CD14-positive monocyte (primary cell): ENCODE measurements around the gene ME3. TPM values are rescaled to one million over a fixed set of nuclear protein-coding genes. Genes with fewer than 3 reads are reported as not detected.

Experiments used
- DNase-seq, 3 donors: peaks; one replicate each; pipeline ENCODE4 v3.0.0-alpha.2; 2011 to 2022
- H2AFZ ChIP-seq: 2 replicates; pipeline ENCODE4 v1.6.0; 2012; ENCODE audit warnings: mild to moderate bottlenecking, low read depth, low read length, inconsistent platforms; ENCODE audit not compliant: insufficient read depth, poor library complexity, severe bottlenecking
- H3K27ac ChIP-seq, 2 donors: 1 replicate in 1 of 2; 2 replicates in 1 of 2; pipeline ENCODE4 v1.5.1; 2012 to 2013; ENCODE audit warnings: low read length in 2 of 2, control low read depth in 1 of 2, inconsistent platforms in 1 of 2, low read depth in 1 of 2, mild to moderate bottlenecking in 1 of 2
- H3K27me3 ChIP-seq, 2 donors: one replicate each; pipeline versions ENCODE4 v1.6.0 to v1.6.1; 2011 to 2013; ENCODE audit warnings: low read length in 2 of 2; ENCODE audit not compliant: control insufficient read depth in 2 of 2, insufficient read depth in 2 of 2
- H3K36me3 ChIP-seq, 2 donors: replicated peaks in 1 of 2; 1 replicate in 1 of 2; 2 replicates in 1 of 2; pipeline versions ENCODE4 v1.5.1 to v1.6.1; 2012 to 2013; ENCODE audit warnings: low read length in 2 of 2, control low read depth in 1 of 2, inconsistent platforms in 1 of 2, mild to moderate bottlenecking in 1 of 2; ENCODE audit not compliant: insufficient read depth in 2 of 2, control insufficient read depth in 1 of 2
- H3K4me1 ChIP-seq, 2 donors: 1 replicate in 1 of 2; 2 replicates in 1 of 2; pipeline versions ENCODE4 v1.5.1 to v1.6.1; 2012 to 2013; ENCODE audit warnings: low read length in 2 of 2, control low read depth in 1 of 2, inconsistent platforms in 1 of 2, mild to moderate bottlenecking in 1 of 2, moderate library complexity in 1 of 2; ENCODE audit not compliant: insufficient read depth in 2 of 2, control insufficient read depth in 1 of 2
- H3K4me2 ChIP-seq: replicated peaks from 2 replicates; pipeline ENCODE3; 2012; ENCODE audit warnings: low read length, moderate library complexity, mild to moderate bottlenecking; ENCODE audit not compliant: poor library complexity, severe bottlenecking; ENCODE audit errors: extremely low read depth
- H3K4me3 ChIP-seq, 3 experiments: fragments of 200-600 bp in 1 of 3; sonication (generic) in 1 of 3; replicated peaks in 1 of 3; 1 replicate in 2 of 3; 2 replicates in 1 of 3; pipeline ENCODE4 v1.5.1; 2011 to 2013; ENCODE audit warnings: low read length in 3 of 3, mild to moderate bottlenecking in 3 of 3, control low read depth in 2 of 3, low read depth in 2 of 3, inconsistent platforms in 1 of 3, moderate library complexity in 1 of 3
- H3K79me2 ChIP-seq: 2 replicates; pipeline ENCODE4 v1.6.0; 2012; ENCODE audit warnings: mild to moderate bottlenecking, control low read depth, inconsistent platforms, low read length, moderate library complexity; ENCODE audit not compliant: insufficient read depth
- H3K9ac ChIP-seq: 2 replicates; pipeline ENCODE4 v1.6.0; 2017; ENCODE audit warnings: low read length, mild to moderate bottlenecking; ENCODE audit not compliant: insufficient read depth, poor library complexity, severe bottlenecking
- H3K9me3 ChIP-seq, 2 donors: replicated peaks in 1 of 2; 1 replicate in 1 of 2; 2 replicates in 1 of 2; pipeline versions ENCODE4 v1.5.1 to v1.6.1; 2012 to 2013; ENCODE audit warnings: low read length in 2 of 2, control low read depth in 1 of 2; ENCODE audit not compliant: control insufficient read depth in 1 of 2, insufficient read depth in 1 of 2
- H4K20me1 ChIP-seq: 2 replicates; pipeline ENCODE4 v1.6.0; 2012; ENCODE audit warnings: mild to moderate bottlenecking, low read length, control low read depth, moderate library complexity; ENCODE audit not compliant: insufficient read depth
- H3K27ac Mint-ChIP-seq, 7 donors: one replicate each; pipeline ENCODE4 v1.8.0; 2020; ENCODE audit warnings: mild to moderate bottlenecking in 7 of 7, mixed read lengths in 7 of 7, moderate library complexity in 6 of 7, inconsistent platforms in 2 of 7
- H3K27me3 Mint-ChIP-seq, 3 donors: one replicate each; pipeline ENCODE4 v1.8.0; 2021 to 2022; ENCODE audit warnings: low read depth in 3 of 3, mild to moderate bottlenecking in 3 of 3, mixed read lengths in 3 of 3, moderate library complexity in 3 of 3, inconsistent platforms in 1 of 3
- H3K36me3 Mint-ChIP-seq, 2 donors: one replicate each; pipeline ENCODE4 v1.8.0; 2020; ENCODE audit warnings: mixed read lengths in 2 of 2, inconsistent platforms in 1 of 2, mild to moderate bottlenecking in 1 of 2
- H3K4me1 Mint-ChIP-seq: one replicate; pipeline ENCODE4 v1.8.0; 2020; ENCODE audit warnings: mild to moderate bottlenecking, mixed read lengths
- H3K4me3 Mint-ChIP-seq, 2 donors: one replicate each; pipeline ENCODE4 v1.8.0; 2020; ENCODE audit warnings: mild to moderate bottlenecking in 2 of 2, mixed read lengths in 2 of 2, moderate library complexity in 1 of 2
- H3K9me3 Mint-ChIP-seq, 7 donors: one replicate each; pipeline ENCODE4 v1.8.0; 2020 to 2022; ENCODE audit warnings: mixed read lengths in 7 of 7, mild to moderate bottlenecking in 6 of 7, moderate library complexity in 6 of 7, inconsistent platforms in 2 of 7
- WGBS: methylation state at CpG from one replicate; pipeline ENCODE4 v1.1.5; 2013; ENCODE audit warnings: missing lambda C conversion rate; ENCODE audit not compliant: insufficient coverage; 5-methylcytosine and 5-hydroxymethylcytosine counted together
- intact Hi-C, 2 donors: fragments of 100-400 bp; cut with micrococcal nuclease; formaldehyde crosslinking; loops; one replicate each; pipeline versions ENCODE4 v1.15.0 to v1.15.1; 2023
- polyA plus RNA-seq, 3 donors: library from polyadenylated mRNA; depleted of rRNA in 1 of 3; unstranded in 2 of 3; stranded (reverse) in 1 of 3; fragments of 300-500 nt in 2 of 3; fragments of >200 nt in 1 of 3; fragmentation: Illumina TruSeq in 2 of 3; gene quantifications; 1 replicate in 2 of 3; 2 replicates in 1 of 3; pipeline ENCODE4 v1.2.3, GENCODE V29; 2012 to 2021
- TF ChIP-seq, protein P1 (sequence below): fragments of 200-600 bp; IDR thresholded peaks from one replicate; pipeline ENCODE4 v1.8.0; 2022; ENCODE audit warnings: antibody characterized with exemption, mild to moderate bottlenecking

The ME3 gene
- polyA plus RNA-seq, 3 donors = 0.31 to 3.0 (median 0.42) TPM

DNA sequence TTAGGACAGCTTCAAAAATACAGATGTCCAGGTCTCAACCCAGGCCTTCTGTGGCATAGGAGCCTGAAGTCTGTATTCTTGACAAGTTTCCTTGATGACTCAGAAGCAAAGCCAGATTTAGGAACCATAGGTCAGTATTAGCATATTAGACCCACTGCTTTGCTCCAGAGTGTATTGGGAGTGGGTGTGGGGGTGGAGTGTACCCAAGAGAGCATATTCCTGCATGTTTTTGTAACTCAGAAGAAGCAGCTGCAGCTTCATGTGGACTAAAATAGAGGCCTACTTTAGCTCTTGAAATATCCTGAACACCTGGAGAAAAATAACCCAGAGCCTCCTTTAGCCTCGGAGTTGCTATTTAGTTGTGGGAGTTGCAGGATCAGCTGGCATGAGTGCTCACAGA lies 191.0 kb downstream of the ME3 start:
- TF ChIP-seq, protein P1, sequence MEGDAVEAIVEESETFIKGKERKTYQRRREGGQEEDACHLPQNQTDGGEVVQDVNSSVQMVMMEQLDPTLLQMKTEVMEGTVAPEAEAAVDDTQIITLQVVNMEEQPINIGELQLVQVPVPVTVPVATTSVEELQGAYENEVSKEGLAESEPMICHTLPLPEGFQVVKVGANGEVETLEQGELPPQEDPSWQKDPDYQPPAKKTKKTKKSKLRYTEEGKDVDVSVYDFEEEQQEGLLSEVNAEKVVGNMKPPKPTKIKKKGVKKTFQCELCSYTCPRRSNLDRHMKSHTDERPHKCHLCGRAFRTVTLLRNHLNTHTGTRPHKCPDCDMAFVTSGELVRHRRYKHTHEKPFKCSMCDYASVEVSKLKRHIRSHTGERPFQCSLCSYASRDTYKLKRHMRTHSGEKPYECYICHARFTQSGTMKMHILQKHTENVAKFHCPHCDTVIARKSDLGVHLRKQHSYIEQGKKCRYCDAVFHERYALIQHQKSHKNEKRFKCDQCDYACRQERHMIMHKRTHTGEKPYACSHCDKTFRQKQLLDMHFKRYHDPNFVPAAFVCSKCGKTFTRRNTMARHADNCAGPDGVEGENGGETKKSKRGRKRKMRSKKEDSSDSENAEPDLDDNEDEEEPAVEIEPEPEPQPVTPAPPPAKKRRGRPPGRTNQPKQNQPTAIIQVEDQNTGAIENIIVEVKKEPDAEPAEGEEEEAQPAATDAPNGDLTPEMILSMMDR = no peak
- Mint-ChIP-seq H3K27me3 (peaks cover 0 to 1% (median 0%) of the 10 kb centered on the region in 3 donors), H3K27ac (no peak overlapping the region), H3K4me1 (no peaks in the 10 kb centered on the region), H3K9me3 (no peaks in the 10 kb centered on the region), H3K36me3 (no peaks in the 10 kb centered on the region), H3K4me3 (no peak overlapping the region)
- Histone ChIP-seq H3K9ac (no peak overlapping the region), H3K9me3 (no peaks in the 10 kb centered on the region), H3K4me3 (no peak overlapping the region), H3K79me2 (no peaks in the 10 kb centered on the region), H3K27ac (no peak overlapping the region), H2AFZ (no peak overlapping the region), H3K27me3 (no peaks in the 10 kb centered on the region), H3K36me3 (no peaks in the 10 kb centered on the region), H4K20me1 (no peaks in the 10 kb centered on the region), H3K4me1 (no peaks in the 10 kb centered on the region), H3K4me2 (no peak overlapping the region)
- no peak for DNase-seq
- intact Hi-C loops = no loop called here
- WGBS = 100% methylated on average over 1 of the region's 1 CpG

DNA sequence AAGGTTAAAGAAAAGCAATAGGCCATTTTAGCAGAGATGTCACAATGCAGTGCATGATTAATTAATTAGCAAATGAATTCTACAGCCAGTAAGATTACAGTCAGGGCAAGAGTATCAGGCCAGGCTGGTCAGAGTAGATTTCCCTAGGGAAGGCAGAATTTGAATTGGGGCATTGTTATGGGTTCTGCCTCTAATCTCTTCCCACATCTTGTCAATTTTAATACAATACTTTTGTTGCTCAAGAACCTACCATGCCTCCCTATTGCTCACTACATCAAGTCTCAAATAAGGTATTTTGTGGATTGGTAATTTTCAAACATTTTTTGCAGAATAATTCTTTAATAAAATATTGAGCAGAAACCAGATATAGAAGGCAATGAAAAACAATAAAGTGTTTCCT lies 194.1 kb downstream of the ME3 start:
- intact Hi-C loops = no loop called here
- H3K27me3 ChIP-seq = no peaks in the 10 kb centered on the region
- H2AFZ ChIP-seq = no peak overlapping the region
- H3K27ac ChIP-seq = no peak overlapping the region
- Mint-ChIP-seq H3K27ac (no peak overlapping the region), H3K27me3 (peaks cover 0 to 2% (median 0%) of the 10 kb centered on the region in 3 donors), H3K4me1 (no peaks in the 10 kb centered on the region), H3K4me3 (no peak overlapping the region), H3K9me3 (peaks cover 0 to 3% (median 0%) of the 10 kb centered on the region in 7 donors), H3K36me3 (no peaks in the 10 kb centered on the region)
- DNase-seq = no peak
- H3K36me3 ChIP-seq = no peaks in the 10 kb centered on the region
- TF ChIP-seq, protein P1 = no peak
- no peak overlapping the region for H3K9ac ChIP-seq
- H3K79me2 ChIP-seq = no peaks in the 10 kb centered on the region
- no peaks in the 10 kb centered on the region for H3K4me1 ChIP-seq
- no peak overlapping the region for H3K4me2 ChIP-seq
- H4K20me1 ChIP-seq = no peaks in the 10 kb centered on the region
- no peak overlapping the region for H3K4me3 ChIP-seq
- H3K9me3 ChIP-seq = no peaks in the 10 kb centered on the region
